CD4-positive, alpha-beta T cell treated with Interleukin-10 for 1 hour (primary cell): ENCODE data around the gene VKORC1L1.
"Not testable (repeated sequence)": the region's sequence is repeated elsewhere in the genome, so short reads cannot be mapped to it uniquely, and the experiment has no call there.

Experiments used
- DNase-seq: peaks from one replicate; pipeline ENCODE4 v3.0.0-alpha.2; 2020

VKORC1L1 gene

DNA sequence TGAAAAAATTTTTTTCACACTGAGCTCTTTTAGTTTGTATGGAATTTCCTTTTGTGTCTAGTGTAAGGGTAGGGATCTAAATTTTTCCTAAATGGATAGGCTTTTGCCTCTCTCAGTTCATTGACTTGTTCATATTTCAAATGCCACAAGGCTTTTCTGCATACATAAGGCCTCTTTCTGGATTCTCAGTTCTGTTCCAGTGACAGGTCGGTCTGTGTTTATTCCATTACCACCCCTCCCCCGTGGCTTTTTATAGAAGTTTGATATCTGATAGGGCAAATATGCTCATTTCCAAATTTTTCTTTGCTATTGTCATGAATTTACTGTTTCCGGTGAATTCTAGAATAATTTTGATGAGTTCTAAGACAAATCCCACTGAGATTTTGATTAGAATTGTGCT, 12.7 kb downstream of the VKORC1L1 start:
- DNase-seq, result not testable (repeated sequence)

GRCh38 chr7:65888434-65889156, 15.7 kb downstream of the VKORC1L1 start:
- DNase-seq, result not testable (repeated sequence)

DNA sequence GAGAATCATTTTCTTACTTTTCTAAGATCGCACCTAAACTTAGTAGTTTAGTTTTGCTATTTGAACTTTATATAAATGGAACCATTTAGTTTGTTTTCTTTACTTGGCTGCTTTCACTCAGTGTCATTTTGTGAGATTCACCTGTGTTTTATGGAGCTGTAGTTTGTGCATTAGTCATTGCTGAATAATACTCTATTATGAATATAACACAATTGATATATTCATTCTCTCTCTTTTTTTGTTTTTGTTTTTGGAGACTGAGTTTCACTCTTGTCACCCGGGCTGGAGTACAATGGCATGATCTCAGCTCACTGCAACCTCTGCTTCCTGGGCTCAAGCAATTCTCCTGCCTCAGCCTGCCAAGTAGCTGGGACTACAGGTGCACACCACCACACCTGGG, 16.8 kb downstream of the VKORC1L1 start:
- DNase-seq, result not testable (repeated sequence)

- DNase-seq, result no peak
Measured at GRCh38 chr7:65892161-65892560, 19.3 kb downstream of the VKORC1L1 start.

DNA sequence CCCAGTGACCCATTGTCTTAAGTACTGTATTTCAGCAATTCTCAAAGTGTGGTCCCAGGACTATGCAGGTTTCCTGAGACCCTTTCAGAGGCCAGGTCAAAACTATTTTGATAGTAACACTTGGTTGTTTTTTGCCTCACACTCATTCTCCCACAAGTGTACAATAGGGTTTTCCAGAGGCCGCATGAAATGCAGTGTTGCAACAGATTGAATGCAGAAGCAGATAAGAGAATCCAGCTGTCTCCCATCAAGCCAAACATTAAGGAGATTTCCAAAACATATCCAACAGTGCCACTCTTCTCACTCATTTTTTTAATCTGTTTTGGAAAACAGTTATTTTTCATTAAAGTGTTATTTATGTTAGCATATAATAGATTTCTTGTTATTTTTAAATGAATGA, 20.0 kb downstream of the VKORC1L1 start:
- no peak for DNase-seq

- no peak for DNase-seq
Measured at GRCh38 chr7:65896279-65896870, 23.5 kb downstream of the VKORC1L1 start.

- not testable (repeated sequence) for DNase-seq
Measured at GRCh38 chr7:65897289-65897688, 24.4 kb downstream of the VKORC1L1 start.

DNA sequence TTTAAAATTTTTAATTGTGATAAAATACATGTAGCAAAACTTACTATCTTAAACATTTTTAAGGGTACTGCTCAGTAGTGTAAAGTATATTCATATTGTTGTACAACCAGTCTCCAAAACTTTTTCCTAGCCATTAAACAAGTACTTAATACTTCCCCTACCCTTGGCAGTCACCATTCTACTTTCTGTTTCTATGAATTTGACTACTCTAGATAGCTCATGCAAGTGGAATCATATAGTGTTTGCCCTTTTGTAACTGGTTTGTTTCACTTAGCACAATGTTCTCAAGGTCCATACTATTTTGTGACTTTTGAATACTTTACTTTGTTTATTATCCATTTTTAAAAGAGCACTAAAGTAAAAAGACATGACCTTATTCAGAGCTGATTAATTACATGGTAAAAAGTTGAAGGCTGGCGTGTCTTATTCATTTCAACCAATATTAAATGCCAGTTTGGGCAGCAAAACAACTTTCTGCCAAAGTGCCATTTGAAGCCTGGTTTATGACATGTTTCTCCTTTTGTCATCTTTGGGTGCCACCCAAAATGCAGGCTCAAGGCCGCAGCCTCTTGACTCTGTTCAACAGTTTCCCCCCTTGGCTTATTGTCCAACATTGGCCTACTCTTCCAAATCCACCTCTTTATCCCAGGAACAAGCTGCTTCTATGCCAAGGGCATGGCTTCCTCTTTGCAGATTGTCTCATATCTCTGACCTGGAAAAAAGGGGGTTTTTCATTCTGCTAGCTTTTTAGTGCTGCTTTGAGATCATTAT, 26.0 kb downstream of the VKORC1L1 start:
- DNase-seq, result not testable (repeated sequence)

DNA sequence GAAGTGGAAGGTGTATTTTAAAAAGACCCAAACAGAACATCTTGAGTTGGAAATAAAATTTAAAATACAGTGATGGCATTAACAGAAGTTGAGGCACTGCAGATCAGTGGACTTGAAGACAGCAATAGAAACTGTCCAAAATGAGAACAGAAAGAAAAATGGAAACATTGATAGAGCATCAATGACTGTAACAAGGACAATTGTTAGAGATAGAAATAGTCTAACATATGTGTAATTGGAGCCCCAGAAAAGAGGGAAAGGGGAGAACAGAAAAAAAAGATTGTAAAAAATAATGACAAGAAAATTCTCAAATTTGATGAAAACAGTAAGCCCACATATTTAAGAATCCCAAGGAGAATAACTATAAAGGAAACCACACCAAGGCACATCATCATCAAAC, 29.4 kb downstream of the VKORC1L1 start:
- DNase-seq, result no peak

DNA sequence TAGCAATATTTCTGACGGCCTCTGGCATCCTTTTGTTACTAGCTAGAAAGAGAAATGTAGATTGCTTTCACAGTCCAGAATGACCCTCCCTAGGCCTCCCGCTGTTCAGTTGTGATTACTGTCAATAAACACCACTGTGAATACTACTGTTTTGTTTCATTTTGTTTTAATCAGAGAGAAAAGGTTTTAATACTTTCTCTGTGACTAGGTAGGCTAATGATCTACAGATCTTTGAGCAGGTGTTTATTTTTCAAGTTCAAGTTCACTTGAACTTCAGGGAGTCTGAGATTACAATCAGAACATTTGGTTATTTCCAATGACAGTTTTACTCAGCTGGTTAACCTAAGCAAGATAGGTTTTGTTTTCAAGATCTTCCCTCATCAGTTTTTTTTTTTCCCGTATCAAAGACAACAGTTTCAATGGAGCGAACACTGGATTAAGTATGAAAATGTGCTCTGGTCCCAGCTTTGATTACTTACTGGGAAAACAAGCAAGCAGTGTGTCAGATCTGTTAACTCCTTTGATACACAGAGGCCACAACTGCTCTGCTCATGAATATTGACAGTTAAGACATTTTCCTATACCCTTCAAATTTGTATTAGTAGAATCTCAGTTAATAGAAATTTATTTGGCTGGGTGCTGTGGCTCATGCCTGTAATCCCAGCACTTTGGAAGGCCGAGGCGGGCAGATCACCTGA, 34.8 kb downstream of the VKORC1L1 start:
- DNase-seq, result no peak

GRCh38 chr7:65910237-65910636, 37.4 kb downstream of the VKORC1L1 start:
- DNase-seq, result no peak

DNA sequence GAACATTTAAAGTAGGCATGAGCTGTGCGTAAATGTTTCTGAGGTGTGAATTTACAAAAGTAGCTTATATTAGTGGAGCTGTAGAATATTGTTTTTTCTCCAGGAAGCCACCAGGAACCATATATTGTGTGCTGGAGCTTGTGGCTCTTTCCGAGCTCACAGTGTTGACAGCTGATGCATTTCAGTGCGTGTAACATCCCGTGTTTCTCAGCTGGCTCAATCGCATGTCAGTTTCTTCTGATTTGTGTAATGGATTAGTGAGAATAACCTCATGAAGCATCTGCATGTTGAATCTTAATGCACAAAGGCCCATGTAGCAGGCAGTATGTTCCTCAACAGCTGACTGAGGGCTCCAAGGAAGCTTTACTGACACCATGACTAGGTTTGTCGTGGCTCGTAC, 39.4 kb downstream of the VKORC1L1 start:
- no peak for DNase-seq

DNA sequence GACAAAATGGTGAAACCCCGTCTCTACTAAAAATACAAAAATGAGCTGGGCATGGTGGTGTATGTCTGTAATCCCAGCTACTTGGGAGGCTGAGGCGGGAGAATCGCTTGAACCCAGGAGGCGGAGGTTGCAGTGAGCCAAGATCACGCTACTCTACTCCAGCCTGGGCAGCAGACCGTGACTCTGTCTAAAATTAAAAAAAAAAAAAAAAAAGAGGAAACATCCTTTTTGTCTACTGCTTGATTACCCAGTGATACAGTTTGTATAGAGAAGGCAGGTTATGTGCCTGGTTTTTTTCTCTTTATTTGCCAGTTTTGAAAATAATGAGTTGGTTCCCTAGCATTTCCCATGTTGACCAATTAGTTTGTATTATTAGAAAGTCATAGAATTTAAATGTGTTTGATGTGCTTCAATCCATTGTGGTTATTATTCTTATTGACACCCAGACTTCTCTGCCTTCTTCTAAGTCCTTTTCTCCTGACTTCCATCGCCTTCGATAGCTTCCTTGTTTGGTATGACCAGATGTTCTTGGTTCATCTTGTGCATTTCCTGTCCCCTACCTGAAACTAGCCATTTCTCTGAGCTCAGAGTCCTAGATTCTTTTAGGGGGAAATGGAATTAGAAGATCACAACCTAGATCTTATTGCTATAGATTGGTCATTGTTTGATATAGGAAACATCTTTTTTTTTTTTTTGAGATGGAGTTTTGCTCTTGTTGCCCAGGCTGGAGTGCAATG, 43.2 kb downstream of the VKORC1L1 start:
- no peak for DNase-seq

DNA sequence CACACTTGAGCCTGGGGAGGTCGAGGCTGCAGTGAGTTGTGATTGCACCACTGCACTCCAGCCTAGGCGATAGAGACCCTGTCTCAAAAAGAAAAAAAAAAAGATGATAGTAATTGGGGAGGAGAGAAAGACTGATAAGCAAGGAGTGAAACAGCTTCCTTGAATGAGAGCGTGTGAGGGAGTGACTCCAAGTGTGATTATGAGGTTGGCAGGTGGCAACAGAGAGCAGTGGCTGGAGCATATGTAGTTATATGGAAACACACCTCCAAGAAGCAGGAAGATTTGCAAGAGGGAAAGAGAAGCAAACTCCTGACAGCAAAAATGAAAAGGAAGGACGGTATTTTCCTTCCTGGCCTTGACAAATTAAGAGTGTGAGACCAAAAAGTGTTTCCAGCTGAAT, 50.4 kb downstream of the VKORC1L1 start:
- no peak for DNase-seq

GRCh38 chr7:65924193-65924592, 51.3 kb downstream of the VKORC1L1 start:
- no peak for DNase-seq

DNA sequence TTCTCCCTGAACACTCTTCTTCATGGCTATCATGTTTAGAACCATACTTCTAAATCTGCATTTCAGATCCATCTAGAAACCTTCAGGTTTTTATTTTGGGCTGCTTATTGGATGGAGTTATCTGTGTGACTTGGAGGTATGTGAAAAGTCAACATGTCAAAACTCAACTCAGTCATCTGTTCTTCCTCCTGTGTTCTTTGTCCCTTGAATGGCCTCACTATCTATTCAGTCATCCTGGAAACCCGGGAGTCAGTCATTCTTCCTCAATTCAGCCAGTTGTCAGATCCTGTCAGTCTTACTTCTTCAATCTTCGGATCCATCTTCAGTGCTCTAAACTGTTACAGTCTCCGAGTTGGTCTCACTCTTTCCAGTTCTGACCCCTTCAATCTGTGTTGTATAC, 52.2 kb downstream of the VKORC1L1 start:
- no peak for DNase-seq

GRCh38 chr7:65926588-65926987, 53.7 kb downstream of the VKORC1L1 start:
- DNase-seq, result no peak

- DNase-seq, result no peak
Measured at GRCh38 chr7:65927489-65928448, 54.9 kb downstream of the VKORC1L1 start.

- no peak for DNase-seq
Measured at GRCh38 chr7:65931685-65932084, 58.8 kb downstream of the VKORC1L1 start.

- no peak for DNase-seq
Measured at GRCh38 chr7:65937296-65937695, 64.4 kb downstream of the VKORC1L1 start.

- no peak for DNase-seq
Measured at GRCh38 chr7:65938336-65938895, 65.5 kb downstream of the VKORC1L1 start.
